Activated B cell treated with CpG ODN at 0.5 μM for 24 hours (primary cell): ENCODE measurements around the gene IGF1R. TPM values are rescaled to one million over a fixed set of nuclear protein-coding genes. Genes with fewer than 3 reads are reported as not detected.

ENCODE experiments used
- ATAC-seq: fragments of 200-7000 bp; cut with Tn5 transposase; one replicate; pipeline ENCODE4 v1.10.0; 2021; ENCODE audit warnings: low read depth, mild to moderate bottlenecking, moderate library complexity
- CTCF ChIA-PET: fragments of 350-600 bp; sonication (Branson Sonifier 250); formaldehyde crosslinking; loops from one replicate; lab custom pipeline; 2021; ENCODE audit warnings: antibody characterized with exemption; lab: Charles Lee
- POLR2A ChIA-PET: fragments of 350-600 bp; sonication (Branson Sonifier 250); formaldehyde crosslinking; loops from one replicate; lab custom pipeline; 2021; ENCODE audit warnings: antibody characterized with exemption; lab: Charles Lee
- DNase-seq: peaks from one replicate; pipeline ENCODE4 v3.0.0; 2022
- H3K27ac Mint-ChIP-seq: one replicate; pipeline ENCODE4 v1.8.0; 2020; ENCODE audit warnings: mixed read lengths
- H3K27me3 Mint-ChIP-seq: one replicate; pipeline ENCODE4 v1.8.0; 2021; ENCODE audit warnings: mixed read lengths
- H3K36me3 Mint-ChIP-seq: one replicate; pipeline ENCODE4 v1.8.0; 2021; ENCODE audit warnings: low read depth, mixed read lengths
- H3K4me1 Mint-ChIP-seq: one replicate; pipeline ENCODE4 v1.8.0; 2021; ENCODE audit warnings: mixed read lengths
- H3K4me3 Mint-ChIP-seq: one replicate; pipeline ENCODE4 v1.8.0; 2020; ENCODE audit warnings: mild to moderate bottlenecking, mixed read lengths
- H3K9me3 Mint-ChIP-seq: one replicate; pipeline ENCODE4 v1.8.0; 2020; ENCODE audit warnings: mixed read lengths
- CTCF ChIP-seq: fragments of 200-600 bp; IDR thresholded peaks from one replicate; pipeline ENCODE4 v1.8.0; 2022; ENCODE audit warnings: antibody characterized with exemption, mild to moderate bottlenecking
- intact Hi-C: fragments of 100-400 bp; cut with micrococcal nuclease; formaldehyde crosslinking; loops from one replicate; pipeline ENCODE4 v1.15.1; 2024
- total RNA-seq: library from RNA; stranded (reverse); gene quantifications from 2 replicates; pipeline ENCODE4 v1.2.3, GENCODE V29; 2022

IGF1R gene
- total RNA-seq, 1 donor from 2014 or later, result 6.7 TPM

GRCh38 chr15:98923171-98923570 lies 274.8 kb downstream of the IGF1R start:
- no peak overlapping the region for H3K27ac Mint-ChIP-seq
- H3K36me3 Mint-ChIP-seq, result peaks cover 10% of the 10 kb centered on the region
- no peak for ATAC-seq
- ChIA-PET POLR2A (no interaction called here), CTCF (no interaction called here)
- H3K4me1 Mint-ChIP-seq, result no peaks in the 10 kb centered on the region
- no peaks in the 10 kb centered on the region for H3K27me3 Mint-ChIP-seq
- H3K4me3 Mint-ChIP-seq, result no peak overlapping the region
- TF ChIP-seq CTCF, result no peak
- no peaks in the 10 kb centered on the region for H3K9me3 Mint-ChIP-seq
- DNase-seq, result no peak
- intact Hi-C loops, result no loop called here

DNA sequence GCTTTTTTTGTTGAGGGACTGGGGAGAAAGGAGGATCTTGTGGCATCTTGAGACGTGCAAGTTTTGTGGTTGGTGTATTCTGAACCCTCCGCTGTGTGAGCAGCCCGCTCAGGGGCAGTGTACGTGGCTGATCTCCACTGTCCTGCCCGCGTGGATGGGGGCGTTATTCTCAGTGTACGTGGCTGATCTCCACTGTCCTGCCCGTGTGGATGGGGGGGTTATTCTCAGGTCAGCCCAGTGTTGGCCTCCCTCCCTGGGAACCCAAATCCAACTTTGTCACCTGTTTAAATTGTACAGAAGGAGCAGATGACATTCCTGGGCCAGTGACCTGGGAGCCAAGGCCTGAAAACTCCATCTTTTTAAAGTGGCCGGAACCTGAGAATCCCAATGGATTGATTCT lies 275.2 kb downstream of the IGF1R start:
- ChIA-PET CTCF (no interaction called here), POLR2A (no interaction called here)
- Mint-ChIP-seq H3K36me3 (peaks cover 10% of the 10 kb centered on the region), H3K9me3 (no peaks in the 10 kb centered on the region), H3K4me1 (no peaks in the 10 kb centered on the region), H3K27me3 (no peaks in the 10 kb centered on the region), H3K27ac (no peak overlapping the region), H3K4me3 (no peak overlapping the region)
- DNase-seq, result no peak
- no peak for ATAC-seq
- no peak for TF ChIP-seq CTCF
- intact Hi-C loops, result no loop called here

- Mint-ChIP-seq H3K9me3 (no peaks in the 10 kb centered on the region), H3K4me3 (no peak overlapping the region), H3K27me3 (no peaks in the 10 kb centered on the region), H3K27ac (no peak overlapping the region), H3K36me3 (peaks cover 10% of the 10 kb centered on the region), H3K4me1 (no peaks in the 10 kb centered on the region)
- CTCF ChIA-PET, result no interaction called here
- ATAC-seq (no peak), DNase-seq (no peak)
- intact Hi-C loops, result no loop called here
- POLR2A ChIA-PET, result no interaction called here
- no peak for TF ChIP-seq CTCF
These were observed 276.2 kb downstream of the IGF1R start for GRCh38 chr15:98924401-98925049.

DNA sequence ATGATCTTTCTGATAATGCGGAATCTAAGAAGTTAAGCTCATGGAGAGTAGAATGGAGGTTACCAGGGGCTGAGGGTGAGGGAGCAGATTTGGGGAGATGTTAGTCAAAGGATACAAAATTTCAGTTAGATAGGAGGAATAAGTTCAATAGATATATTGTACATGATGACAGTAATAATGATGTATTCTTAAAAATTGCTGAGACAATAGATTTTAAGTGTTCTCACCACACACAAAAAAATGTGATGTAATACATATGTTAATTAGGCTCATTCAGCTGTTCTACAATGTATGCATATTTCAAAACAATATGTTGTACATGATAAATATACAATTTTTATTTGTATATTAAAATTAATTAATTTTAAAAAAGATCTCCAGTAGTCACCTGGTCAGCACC lies 277.9 kb downstream of the IGF1R start:
- Mint-ChIP-seq H3K27ac (no peak overlapping the region), H3K36me3 (peaks cover 10% of the 10 kb centered on the region), H3K9me3 (no peaks in the 10 kb centered on the region), H3K4me3 (no peak overlapping the region), H3K4me1 (no peaks in the 10 kb centered on the region), H3K27me3 (no peaks in the 10 kb centered on the region)
- intact Hi-C loops, result no loop called here
- TF ChIP-seq CTCF, result no peak
- ATAC-seq (no peak), DNase-seq (no peak)
- CTCF ChIA-PET, result no interaction called here
- POLR2A ChIA-PET, result no interaction called here

DNA sequence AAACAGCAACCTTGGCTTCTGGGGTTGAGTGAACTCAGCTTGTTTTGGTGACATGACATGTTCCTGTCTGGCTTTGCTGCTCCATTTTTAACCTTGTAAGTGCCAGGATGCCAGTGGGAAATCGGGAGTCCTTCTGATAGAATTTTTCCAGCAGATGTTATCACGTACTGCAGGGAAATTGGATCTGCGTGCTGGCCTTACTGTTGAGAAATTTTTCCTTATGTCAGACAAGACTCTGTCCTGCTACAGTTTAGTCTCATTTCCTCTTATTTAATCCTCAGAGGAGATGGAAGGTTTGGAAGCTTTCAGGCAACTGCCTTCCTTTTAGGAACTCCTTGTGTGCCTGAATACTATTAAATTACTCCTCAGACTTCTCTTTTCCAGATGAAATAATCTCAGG lies 278.7 kb downstream of the IGF1R start:
- Mint-ChIP-seq H3K9me3 (no peaks in the 10 kb centered on the region), H3K27ac (no peak overlapping the region), H3K4me3 (no peak overlapping the region), H3K36me3 (peaks cover 9% of the 10 kb centered on the region), H3K4me1 (no peaks in the 10 kb centered on the region), H3K27me3 (no peaks in the 10 kb centered on the region)
- no peak for ATAC-seq
- ChIA-PET CTCF (no interaction called here), POLR2A (no interaction called here)
- no peak for TF ChIP-seq CTCF
- intact Hi-C loops, result no loop called here
- DNase-seq, result no peak
